Measurements from ENCODE around the gene ANO2. TPM values are rescaled to one million over a fixed set of nuclear protein-coding genes. Genes with fewer than 3 reads are reported as not detected.
"Not testable (repeated sequence)": the region's sequence is repeated elsewhere in the genome, so short reads cannot be mapped to it uniquely, and the experiment has no call there.

ANO2 gene
- total RNA-seq, 4 donors from 2014 or later, result 0.59 to 51.7 (median 15.1) TPM

- no peaks in the 10 kb centered on the region for H3K36me3 ChIP-seq
- intact Hi-C loops (cut with DNase I; ENCODE audit: low total_unique reads), result no loop called here
Measured at GRCh38 chr12:5888816-5889315, 56.2 kb downstream of the ANO2 start.

DNA sequence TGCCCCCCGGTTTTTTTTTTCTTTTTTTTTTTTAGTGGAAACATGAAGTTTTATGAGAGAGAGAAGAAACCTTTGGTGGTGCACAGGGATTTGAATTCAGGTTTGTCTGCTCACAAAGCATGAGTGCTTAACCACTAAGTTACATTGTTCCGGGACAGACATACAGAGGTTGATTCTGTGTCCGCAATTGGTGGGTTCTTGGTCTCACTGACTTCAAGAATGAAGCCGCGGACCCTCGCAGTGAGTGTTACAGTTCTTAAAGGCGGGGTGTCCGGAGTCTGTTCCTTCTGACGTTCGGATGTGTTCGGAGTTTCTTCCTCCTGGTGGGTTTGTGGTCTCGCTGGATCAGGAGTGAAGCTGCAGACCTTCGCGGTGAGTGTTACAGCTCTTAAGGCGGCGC is 57.2 kb downstream of the ANO2 start:
- H3K4me1 ChIP-seq; H3K27me3 ChIP-seq; H3K27ac ChIP-seq; H3K36me3 ChIP-seq; H3K9me3 ChIP-seq; DNase-seq; intact Hi-C loops (cut with DNase I; ENCODE audit: low total_unique reads); H3K4me3 ChIP-seq: not testable (repeated sequence)

More at GRCh38 chr12:5888816-5889315, 56.2 kb downstream of the ANO2 start:
- no peak overlapping the region for H3K4me3 ChIP-seq
- H3K9me3 ChIP-seq, result no peaks in the 10 kb centered on the region
- H3K27ac ChIP-seq, result no peak overlapping the region
- DNase-seq, result no peak
- H3K4me1 ChIP-seq, result no peaks in the 10 kb centered on the region
- no peaks in the 10 kb centered on the region for H3K27me3 ChIP-seq
- TF ChIP-seq CTCF (IDR thresholded peaks at IDR 0.05), result no peak

- Histone ChIP-seq H3K27me3 (no peaks in the 10 kb centered on the region), H3K36me3 (no peaks in the 10 kb centered on the region), H3K27ac (no peak overlapping the region), H3K4me1 (no peaks in the 10 kb centered on the region), H3K9me3 (no peaks in the 10 kb centered on the region), H3K4me3 (no peak overlapping the region)
- intact Hi-C loops (cut with DNase I; ENCODE audit: low total_unique reads), result no loop called here
- TF ChIP-seq POLR2A (IDR thresholded peaks at IDR 0.05), result no peak
- TF ChIP-seq CTCF (IDR thresholded peaks at IDR 0.05), result no peak
- no peak for DNase-seq
Measured at GRCh38 chr12:5884866-5885265, 60.2 kb downstream of the ANO2 start.

GRCh38 chr12:5884285-5884684 is 60.8 kb downstream of the ANO2 start:
- no peaks in the 10 kb centered on the region for H3K27me3 ChIP-seq
- no peak for DNase-seq
- H3K9me3 ChIP-seq, result no peaks in the 10 kb centered on the region
- no peak overlapping the region for H3K4me3 ChIP-seq
- TF ChIP-seq CTCF (IDR thresholded peaks at IDR 0.05), result no peak
- no peak for TF ChIP-seq POLR2A (IDR thresholded peaks at IDR 0.05)
- H3K27ac ChIP-seq, result no peak overlapping the region
- intact Hi-C loops (cut with DNase I; ENCODE audit: low total_unique reads), result no loop called here
- no peaks in the 10 kb centered on the region for H3K4me1 ChIP-seq
- H3K36me3 ChIP-seq, result no peaks in the 10 kb centered on the region

DNA sequence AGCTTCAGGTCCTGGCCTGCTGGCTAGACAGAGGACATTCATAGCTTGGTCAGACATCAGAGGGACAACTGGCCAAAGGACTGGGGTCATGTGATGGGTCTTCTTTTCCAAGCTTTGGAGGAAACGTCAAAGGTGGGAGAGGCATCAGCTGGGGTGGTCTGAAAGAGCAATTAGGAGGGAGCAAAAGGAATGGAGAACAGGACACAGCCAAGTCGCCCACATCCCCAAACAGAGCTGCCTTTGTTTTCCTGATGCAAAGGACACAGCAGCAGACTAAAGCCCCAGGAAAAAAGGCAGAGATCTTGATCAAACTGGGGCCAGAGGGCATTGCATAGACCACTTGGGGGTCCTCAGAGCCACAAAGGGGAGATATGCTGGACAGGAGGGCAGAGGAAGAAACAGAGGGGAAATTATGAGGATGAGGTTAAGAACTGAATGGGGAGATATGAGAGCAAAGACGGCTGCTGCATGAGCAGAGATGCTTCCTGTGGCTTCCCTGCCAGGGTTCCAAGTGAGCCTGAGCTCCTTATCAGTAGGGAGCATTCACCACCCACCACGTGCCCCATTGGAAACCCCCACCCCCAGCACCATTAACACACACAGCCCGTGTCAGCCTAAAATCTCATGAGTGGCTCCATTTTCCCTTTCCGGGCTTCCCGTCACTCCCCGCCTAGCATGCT is 62.4 kb downstream of the ANO2 start:
- Histone ChIP-seq H3K9me3 (no peaks in the 10 kb centered on the region), H3K4me1 (no peaks in the 10 kb centered on the region), H3K4me3 (no peak overlapping the region), H3K27ac (no peak overlapping the region), H3K36me3 (no peaks in the 10 kb centered on the region), H3K27me3 (no peaks in the 10 kb centered on the region)
- no peak for DNase-seq
- TF ChIP-seq POLR2A (IDR thresholded peaks at IDR 0.05) (no peak), CTCF (IDR thresholded peaks at IDR 0.05) (no peak)
- intact Hi-C loops (cut with DNase I; ENCODE audit: low total_unique reads), result no loop called here

All from uterus (tissue), 4 donors.